HG03280 (cell line): ENCODE results near the gene ZMIZ1.

ENCODE experiments used
- ATAC-seq: cut with Tn5 transposase; IDR thresholded peaks from one replicate; pipeline ENCODE4 v1.9.1; 2021; ENCODE audit warnings: mild to moderate bottlenecking, moderate library complexity; ENCODE audit not compliant: unreplicated experiment

ZMIZ1 gene

DNA sequence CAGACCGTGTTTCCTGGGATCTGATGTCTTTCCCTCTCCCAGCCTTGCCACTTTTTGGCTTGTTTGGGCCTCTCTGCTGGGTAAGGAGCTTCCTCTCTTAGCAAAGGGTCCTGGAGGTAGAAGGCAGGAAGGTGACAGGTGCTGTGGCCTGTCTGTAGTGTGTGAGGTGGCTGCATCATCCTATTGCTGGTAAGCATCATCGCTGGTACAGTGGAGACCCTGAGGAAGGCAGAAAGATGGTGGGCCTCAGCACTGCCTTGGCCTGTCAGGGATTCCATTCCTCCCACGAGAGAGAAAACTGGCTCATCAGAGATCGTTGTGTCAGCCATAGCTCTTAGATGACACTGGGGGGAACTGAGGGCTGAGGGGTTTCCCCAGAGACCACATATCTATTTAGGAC lies 46.5 kb downstream of the ZMIZ1 start:
- no peak for ATAC-seq

DNA sequence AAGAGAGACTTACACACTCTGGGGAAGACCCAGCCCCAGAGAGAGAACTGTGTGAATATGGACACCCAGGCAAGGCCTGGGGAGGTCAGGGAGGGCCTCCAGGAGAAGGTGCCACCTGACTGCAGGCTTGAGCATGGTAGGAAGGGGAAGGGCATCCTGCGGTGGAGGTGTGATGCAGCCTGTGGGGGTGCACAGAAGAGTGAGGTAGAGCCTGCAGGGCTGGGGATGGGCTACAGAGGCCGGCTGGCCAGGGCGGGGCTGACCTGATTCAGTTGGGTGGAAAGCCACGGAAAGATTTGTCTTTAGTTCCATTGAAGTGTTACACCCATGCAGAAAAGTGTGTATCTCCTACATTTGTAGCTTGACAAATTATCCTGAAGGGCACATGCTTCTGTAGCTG lies 47.6 kb downstream of the ZMIZ1 start:
- no peak for ATAC-seq

DNA sequence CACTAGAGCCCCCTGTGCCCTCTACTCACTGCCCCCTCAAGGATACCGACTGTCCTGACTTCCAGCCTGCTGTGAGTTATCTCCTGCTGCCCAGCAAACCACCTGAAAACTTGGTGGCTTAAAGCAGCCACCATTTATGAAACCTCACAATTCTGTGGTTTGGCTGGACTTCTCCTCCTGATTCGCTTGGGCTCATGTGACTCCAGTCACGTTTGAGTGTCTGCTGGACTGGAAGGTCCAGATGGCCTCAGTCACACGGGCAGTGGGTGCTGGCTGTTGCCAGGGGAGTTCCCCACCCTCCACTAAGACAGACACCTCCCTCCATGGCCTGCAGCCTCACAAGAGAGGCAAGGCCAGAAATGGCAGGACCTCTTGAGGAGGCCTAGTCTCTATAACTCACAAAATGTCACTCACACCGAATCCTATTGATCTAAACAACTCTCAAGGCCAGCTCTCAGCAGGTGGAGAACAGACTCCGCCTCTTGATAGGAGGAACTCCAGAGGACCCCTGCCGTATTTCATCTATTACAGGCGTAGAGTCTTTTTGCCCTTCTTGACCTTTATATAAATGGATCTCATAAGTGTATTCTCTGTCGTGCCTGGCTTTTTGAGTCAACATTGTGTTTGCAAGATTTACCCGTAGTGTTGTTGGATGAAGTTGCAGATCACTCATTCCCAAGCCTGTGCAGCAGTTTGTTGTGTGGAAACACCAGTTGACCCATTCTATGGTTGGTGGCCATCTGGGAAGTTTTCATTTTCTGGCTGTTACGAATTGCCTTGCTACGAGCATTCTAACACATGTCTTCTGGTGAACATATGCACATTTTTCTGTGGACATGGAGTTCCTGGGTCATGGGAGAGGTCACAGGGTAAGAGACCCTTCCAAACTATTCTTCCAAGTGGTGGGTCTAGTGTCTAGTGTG lies 48.3 kb downstream of the ZMIZ1 start:
- no peak for ATAC-seq

DNA sequence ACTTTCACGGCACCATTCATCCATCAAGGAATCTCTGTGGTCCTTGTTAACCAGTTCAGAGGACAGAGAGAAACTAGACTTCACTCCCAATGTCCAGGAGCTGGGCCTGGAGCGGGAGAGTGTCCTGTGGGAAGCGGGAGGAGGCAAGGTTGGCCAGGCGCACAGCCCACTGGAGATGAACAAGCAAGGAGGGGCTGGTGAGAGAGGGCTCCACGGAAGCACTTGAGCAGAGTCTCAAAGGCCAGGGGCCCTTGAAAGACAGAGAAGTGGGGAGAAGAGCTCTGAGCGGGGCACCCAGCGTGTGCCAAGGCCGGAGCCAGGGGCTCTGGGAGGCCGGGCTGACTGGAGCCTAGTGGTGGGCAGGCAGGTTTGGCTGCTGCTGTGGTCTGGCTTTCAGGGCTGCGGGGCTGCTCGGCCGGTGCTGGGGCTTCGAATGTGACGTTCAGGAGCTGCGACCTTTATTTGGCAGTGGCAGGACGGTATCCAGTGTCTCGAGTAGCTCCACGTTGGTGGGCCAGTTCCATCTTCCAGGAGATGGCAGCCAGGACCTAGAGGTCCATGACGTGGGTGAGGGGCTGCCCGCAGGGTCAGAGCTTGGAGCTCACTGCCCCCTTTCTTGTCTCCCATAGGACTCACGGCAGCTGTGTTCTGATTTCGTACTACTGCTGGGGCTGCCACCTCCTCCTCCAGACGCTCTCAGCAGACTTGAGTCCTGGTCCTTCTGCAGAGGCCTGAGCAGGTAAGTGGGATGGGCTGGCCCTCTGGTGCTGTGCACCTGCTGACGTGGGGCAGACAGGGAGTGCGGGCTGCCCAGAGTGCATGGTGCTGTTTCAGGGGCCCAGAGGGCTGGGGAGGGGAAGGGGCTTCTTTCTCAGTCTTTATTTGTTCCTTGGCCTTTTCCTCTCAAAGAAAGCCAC lies 49.8 kb downstream of the ZMIZ1 start:
- no peak for ATAC-seq

DNA sequence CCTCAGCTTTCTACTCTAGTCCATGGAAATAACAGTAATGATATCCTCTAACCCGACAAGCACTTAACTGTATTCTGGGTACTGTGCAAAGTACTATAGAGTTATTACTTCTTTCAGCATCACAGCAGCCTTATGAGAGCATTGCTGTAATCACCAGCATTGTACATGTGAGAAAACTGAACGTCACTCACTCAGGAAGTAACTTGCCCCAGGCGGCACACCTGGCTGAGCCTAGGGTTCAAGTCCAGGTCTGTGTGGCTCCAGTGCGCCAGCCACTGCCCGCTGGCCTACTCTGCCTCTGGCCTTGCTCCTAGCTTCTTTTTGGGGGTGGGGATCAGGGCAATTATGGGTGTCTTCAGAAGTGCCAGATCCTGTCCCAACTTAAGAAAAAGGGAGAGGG lies 50.5 kb downstream of the ZMIZ1 start:
- ATAC-seq: no peak

DNA sequence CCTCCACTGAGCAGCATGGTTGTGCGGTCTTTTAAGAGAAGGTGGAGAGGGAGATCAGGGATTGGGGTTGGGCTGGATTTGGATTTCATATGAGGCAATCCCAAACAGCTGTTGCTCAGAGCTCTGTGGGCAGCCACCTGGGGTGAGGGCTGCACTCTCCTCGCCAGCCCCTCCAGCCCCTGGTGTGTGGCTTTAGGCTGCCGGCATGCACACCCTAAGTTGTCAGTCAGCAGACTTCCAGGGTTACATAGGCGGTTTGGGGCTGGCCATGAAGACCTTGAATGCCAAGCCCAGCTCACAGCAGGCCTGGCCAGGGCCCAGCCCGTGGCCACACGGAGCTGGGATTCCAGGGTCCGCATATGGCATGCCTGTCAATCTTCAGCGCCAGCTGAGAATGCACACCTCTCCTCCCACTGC lies 54.8 kb downstream of the ZMIZ1 start:
- ATAC-seq: no peak

DNA sequence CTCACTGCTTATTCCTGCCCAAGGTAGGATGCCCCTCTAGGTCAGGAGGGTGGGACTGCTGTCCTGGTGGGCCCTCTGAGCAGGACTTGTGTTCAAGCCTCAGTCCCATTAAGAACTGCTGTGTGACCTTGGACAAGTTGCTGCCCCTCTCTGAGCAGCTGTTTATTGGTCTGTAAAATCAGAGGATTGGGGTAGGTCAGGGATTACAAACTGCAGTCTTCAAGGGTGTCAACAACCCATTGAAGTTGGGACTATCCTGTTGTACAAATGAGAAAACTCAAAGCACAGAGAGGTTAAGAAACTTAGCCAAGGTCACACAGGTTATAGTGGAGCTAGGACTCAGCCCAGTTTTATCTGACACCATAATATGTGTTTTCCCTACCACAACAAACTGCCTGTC lies 55.3 kb downstream of the ZMIZ1 start:
- no peak for ATAC-seq

DNA sequence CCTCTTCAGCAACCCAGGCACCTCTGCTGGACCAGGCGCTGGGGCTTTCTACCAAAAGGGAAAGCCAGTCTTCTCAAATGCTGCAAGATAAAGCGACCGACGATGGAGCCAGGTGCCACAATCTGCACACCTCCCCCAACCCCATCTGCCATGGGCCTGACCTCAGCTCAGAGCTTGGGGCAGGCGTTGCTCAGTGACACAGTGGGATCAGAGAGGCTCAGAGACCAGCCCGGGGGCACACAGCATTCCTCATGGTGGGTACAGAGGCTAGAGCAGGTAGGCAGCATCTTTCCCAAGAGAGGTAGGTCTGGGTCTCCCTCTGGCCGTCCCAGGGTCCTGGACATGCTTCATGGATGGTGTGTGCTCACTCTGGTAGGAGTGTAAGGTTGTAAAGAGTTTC lies 56.3 kb downstream of the ZMIZ1 start:
- no peak for ATAC-seq

DNA sequence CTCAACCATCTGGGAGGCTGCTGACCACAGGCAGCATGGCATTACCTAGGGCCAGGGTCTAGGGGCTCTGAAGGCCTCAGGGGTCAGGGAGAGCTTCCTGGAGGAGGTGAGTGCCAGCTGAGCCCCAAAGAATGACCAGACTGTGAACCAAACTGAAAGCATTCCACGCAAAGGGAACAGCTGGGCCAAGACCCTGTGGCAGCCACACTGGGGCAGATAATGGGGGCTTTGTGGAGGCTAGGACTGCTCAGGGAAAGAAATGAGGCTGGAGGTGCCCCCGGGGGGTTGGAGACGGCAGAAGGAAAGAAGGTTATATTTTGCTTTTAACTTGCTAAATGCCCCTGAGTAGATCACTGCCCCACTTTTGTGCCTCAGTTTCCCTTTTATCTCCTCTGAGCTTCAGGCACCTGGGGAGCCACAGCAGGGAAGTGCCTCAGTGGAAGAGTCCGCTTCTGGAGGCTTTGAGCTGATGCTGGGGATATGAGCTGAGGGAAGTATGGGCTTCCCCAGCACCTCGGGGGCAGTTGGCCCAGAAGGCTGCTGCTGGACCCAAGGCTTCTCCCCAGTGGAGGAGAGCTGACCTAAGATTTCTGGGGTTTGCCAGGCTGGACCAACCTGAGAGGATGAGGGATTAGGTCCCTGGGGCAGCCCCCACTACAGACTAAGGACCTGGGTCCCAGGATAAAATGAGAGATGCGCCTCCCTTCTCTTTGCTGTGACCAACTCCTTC lies 57.8 kb downstream of the ZMIZ1 start:
- ATAC-seq: no peak

DNA sequence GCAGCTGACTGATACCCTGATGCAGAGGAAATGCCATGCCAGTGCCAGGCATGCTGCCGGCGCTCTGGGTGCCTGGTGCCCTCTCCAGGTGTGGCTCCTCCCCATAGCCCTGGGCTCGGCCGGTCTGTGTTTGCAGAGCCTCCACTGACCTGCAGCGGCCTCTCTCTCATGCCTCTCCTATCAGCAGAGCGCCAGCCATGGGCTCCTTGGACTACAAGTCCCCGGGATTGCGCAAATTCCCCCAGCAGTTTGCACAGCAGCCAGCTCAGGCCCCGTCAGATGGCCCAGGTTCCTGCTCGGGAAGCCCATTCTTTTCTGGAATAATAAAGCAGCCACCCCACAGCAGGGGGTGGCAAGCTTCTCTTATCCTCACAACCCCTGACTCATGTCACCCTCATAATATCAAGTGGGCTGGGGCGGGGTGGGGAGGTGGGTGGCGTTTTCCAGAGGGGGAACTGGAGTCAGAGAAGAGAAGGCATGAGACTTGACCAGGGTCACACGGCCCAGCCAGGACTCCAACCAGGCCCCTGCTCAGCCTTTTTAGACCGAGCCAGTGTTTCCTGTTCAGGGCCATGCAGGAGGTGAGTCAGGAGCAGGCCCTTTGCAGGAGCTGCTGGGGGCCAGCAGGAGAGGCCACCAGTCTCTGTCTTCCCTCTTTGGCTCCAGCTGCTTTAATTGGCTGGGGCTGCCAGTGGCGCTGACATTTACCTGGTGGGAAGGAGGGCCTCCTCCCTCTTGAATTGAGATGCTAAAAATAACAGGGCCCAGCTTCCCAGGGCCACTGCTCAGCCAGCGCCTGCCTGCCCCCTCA lies 58.6 kb downstream of the ZMIZ1 start:
- no peak for ATAC-seq

DNA sequence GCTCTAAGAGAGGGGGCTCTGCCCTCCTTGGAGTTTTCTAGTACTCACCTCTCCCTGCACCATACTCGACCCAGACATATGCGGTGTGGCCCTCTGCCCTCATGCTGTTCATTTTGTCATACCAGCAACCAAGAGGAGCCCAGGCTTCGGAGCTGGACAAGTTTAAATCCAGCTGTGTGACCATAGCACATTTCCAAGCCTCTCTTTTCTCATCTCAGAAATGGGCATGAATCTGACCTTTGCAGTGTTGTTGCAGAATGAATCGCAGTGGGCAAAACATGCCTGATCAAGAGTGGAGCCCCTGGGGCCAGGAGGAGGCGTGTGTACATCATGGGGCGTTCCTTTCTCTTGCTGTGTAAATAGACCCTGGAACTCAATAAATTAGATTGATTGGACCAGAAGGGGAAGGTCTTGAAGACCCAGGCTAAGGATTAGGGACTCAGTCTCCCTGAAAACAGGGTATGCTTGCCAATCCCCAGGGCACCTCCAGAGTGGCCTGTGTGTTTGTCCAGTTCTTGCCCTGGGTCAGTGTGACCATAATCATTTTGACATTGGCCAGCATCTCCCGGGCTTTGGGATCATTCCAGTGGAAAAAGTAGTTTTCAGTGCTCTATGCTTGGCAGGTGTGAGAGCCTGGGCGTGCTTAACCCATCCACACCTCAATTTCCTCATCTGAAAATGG lies 59.6 kb downstream of the ZMIZ1 start:
- no peak for ATAC-seq

DNA sequence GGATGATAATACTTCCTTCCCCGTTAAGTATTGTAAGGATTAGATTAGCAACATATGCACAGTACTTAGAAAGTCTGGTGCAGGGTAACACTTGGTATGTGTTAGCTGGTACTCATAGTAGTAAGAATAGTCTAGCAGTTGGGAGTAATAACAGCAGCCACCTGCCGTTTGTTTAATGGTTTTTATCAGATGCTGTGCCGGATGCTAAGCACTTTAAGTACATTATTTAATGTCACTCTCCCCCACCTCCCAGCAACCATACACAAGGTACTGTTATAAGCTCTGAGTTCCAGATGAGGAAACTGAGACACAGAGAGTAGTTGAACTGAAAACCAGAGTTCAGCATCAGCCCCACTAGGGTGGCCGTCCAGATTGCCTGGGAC lies 60.1 kb downstream of the ZMIZ1 start:
- ATAC-seq: no peak

DNA sequence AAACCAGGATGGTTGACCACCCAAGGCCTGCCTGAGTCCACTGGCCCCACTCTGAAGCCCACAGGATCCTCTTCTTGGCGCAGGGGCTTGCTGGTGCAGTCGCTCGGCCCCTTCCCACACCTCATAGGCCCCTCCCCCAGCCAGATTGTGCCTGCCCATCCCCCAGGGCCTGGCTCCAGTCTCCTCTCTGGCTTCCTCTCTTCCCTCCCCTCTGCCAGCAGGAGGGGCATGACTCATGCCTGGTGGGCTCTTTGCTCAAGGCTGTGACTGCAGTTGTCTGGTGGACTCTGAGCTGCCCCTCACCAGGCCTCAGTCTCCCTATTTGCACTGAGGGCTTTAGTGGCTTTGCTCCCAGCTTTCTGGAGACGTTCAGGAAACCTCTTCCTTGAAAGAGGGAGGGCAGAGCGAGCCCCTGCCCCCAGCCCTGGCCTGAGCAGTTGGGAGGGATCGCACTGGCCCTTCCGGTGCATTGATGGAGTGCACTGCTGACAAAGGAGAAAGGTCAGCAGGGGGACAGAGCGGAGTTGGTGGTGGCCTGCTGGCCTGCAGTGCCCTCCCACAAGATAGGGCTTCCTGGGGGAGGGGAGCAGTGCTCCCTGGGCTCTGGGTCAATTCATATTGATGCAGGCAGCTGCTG lies 60.7 kb downstream of the ZMIZ1 start:
- no peak for ATAC-seq

DNA sequence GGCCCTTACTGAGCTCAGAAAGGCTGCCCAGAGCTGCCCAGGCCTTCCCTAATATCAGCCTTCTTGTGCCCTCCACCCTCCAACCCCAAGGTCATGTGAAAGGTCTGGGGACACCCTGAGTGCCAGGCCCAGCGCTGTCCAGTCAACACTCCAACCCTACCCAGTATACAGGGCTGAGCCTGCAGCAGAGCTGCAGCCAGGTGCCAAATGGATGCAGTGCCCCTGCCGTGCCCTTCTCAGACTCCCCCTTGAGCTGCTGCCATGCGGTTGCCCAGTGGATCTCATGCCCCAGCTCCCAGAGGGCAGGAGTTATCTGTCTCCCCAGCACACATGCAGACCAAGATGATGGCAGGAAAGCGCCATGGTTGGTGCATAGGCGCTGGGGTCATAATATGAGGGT lies 61.5 kb downstream of the ZMIZ1 start:
- ATAC-seq: no peak

DNA sequence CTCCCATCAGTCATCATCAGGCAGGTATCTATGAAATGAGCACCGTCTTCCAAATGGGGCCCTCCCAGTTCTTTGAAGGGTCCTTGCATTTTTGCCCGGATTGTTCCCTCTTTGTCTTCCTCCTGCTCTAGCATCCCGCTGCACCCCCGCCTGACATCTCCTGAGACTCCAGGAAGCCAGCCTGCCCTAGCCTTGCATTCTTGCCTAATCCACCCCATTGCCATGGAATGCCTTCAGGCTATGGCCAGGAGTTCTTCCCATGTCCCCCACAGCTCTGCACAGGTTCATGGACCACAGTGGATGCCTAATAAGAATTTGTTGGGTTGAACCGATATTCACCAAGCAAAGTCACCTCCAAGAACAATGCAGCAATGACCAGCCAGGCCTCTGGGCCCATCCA lies 62.1 kb downstream of the ZMIZ1 start:
- ATAC-seq: no peak

DNA sequence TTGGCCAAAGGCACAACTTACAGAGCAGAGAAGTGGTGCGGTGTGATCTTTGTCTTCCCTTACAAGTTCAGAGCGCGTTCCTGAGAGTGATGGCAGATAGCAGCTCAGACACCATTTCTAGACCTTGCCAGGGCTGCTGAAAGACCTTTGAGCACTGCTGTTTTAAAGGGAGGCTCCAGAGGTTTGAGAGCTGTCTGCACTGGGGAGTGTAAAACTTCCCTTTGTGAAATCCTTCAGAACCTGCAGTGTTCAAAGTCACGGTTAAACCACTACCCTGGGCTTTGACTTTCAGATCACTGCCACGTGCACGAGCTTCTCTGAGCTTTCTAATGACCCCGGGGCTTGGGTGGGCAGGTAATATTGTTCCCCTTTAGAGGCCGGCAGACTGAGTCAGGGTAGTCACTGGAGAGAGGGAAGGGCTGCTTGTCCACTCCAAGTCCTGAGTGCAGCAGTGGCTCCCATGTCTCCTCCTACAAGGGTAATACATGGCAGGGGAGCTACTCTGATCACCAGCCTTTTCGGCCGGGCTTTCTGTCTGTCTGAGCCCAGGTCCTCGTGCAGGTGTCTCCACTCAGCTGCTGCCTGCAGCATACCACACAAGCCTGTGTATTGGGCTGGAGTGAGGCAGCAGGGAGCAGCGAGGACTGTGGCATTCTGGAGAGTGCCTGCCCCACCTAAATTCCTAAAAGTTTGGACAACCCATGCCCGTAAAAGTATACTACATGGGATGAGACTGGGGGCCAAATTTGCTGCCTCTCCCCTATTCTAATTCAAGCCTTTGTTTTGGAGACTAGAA lies 63.3 kb downstream of the ZMIZ1 start:
- ATAC-seq: no peak

DNA sequence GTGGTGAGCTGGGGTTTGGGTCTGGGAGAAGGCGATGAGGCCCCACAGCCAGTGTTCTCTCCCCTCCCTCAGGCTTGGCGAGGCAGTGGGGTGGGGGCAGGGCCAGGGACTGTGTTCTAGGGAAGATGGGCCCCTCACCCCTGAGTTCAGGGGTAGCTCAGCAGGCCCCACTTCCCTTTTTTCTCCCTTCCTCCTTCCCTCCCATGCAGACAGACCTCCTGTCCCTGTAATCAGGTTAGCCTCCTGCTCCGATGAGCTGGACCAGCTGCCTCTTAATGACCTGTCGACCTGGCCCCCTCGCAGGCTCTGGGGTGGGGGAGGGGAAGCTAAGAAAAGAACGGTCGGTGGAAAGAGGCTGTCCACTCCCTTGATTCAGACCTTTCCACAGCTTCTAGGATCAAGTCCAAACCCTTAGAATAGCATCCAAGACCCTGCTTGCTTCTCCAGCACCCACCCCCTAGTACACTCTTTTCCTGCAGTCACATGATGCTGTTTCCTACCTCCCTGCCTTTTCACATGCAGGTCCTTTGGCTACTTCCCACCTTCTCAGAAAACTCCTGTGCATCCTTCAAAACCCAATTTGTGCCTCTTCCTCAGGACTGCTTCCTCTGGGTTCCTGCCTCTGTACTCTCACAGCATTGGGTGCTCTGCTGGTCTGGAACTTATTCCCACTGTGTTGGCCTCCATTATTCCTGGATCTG lies 64.1 kb downstream of the ZMIZ1 start:
- no peak for ATAC-seq

DNA sequence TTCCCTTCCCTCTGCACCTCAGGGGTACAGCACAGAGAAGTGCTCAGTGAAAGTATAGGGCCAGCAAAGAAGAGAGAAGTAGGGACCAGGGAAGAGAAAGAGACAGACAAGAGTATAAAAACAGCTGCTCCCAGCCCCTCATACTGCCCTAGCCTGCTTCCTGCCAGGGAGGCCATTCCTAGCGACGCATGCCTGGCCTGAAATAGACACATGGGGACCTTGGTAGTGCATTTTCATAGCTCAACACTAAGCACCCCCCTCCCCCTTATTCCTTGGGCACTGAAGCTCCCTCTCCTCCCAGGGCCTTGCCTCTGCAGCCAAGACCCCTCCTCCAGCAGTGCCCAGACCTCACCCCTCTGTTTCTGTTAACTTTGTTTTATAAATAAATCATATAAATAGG lies 64.7 kb downstream of the ZMIZ1 start:
- ATAC-seq: no peak
